Skeletal muscle satellite cell (primary cell): ENCODE data around the gene KIF26B.

Experiments
- H3K27me3 ChIP-seq: 2 replicates; pipeline ENCODE4 v1.7.0; 2013; ENCODE audit warnings: low read length; ENCODE audit not compliant: control insufficient read depth, insufficient read depth
- H3K36me3 ChIP-seq: 2 replicates; pipeline ENCODE4 v1.7.0; 2013; ENCODE audit warnings: mild to moderate bottlenecking, control low read depth, low read length; ENCODE audit not compliant: insufficient read depth
- H3K4me1 ChIP-seq: 2 replicates; pipeline ENCODE4 v1.7.0; 2013; ENCODE audit warnings: low read length; ENCODE audit not compliant: control insufficient read depth, insufficient read depth
- H3K4me2 ChIP-seq: 2 replicates; pipeline ENCODE4 v1.7.0; 2013; ENCODE audit warnings: mild to moderate bottlenecking, low read length
- H3K4me3 ChIP-seq: 2 replicates; pipeline ENCODE4 v1.7.0; 2013; ENCODE audit warnings: low read length
- H3K9ac ChIP-seq: 2 replicates; pipeline ENCODE4 v1.7.0; 2013; ENCODE audit warnings: mild to moderate bottlenecking, low read depth, low read length, moderate library complexity
- H3K9me3 ChIP-seq: replicated peaks from 2 replicates; pipeline ENCODE4 v1.7.0; 2013; ENCODE audit warnings: mild to moderate bottlenecking, control low read depth, low read length

Gene KIF26B

DNA sequence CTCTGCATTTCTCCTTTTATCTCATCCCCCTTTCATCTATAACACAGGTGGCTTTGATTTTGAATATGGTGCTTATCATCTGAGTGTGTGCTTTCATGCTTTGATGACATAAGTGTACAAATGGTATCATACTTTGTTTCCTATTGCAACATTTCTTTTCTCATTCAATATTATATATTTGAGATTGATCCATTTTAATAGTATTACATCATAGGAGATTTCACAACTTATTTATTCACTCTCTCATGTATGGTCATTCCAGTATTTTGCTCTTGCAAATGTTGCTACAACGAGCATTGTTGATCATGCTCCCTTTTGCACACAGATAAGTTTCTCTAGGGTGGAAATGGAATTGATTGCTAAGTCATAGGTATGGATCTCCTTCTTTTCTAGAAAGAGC lies 302.8 kb downstream of the KIF26B start:
- Histone ChIP-seq H3K27me3 (no peaks in the 10 kb centered on the region), H3K9me3 (no peaks in the 10 kb centered on the region), H3K4me2 (no peak overlapping the region), H3K9ac (no peak overlapping the region), H3K36me3 (no peaks in the 10 kb centered on the region), H3K4me3 (no peak overlapping the region), H3K4me1 (no peaks in the 10 kb centered on the region)

DNA sequence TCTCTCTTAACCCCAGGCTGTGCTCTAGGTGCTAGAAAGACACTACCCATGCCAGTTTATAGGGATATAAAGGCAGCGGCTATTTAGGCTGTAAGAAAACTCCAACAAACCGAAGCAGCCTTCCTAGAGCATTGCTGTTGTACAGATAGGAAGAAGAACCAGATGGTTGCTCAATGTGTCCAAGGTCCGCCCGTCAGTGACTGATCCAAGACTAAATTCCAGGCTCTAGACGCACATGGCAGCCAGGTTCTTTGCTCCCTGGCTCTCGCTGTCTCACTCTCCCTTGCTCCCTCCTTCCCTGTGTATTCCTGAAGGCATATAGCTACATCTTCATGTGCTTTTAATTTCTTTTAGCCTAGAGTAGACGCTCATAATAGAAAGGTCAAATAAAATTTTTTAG lies 303.4 kb downstream of the KIF26B start:
- H3K4me2 ChIP-seq, result no peak overlapping the region
- H3K9me3 ChIP-seq, result no peaks in the 10 kb centered on the region
- no peak overlapping the region for H3K9ac ChIP-seq
- no peak overlapping the region for H3K4me3 ChIP-seq
- H3K27me3 ChIP-seq, result no peaks in the 10 kb centered on the region
- no peaks in the 10 kb centered on the region for H3K36me3 ChIP-seq
- H3K4me1 ChIP-seq, result no peaks in the 10 kb centered on the region

DNA sequence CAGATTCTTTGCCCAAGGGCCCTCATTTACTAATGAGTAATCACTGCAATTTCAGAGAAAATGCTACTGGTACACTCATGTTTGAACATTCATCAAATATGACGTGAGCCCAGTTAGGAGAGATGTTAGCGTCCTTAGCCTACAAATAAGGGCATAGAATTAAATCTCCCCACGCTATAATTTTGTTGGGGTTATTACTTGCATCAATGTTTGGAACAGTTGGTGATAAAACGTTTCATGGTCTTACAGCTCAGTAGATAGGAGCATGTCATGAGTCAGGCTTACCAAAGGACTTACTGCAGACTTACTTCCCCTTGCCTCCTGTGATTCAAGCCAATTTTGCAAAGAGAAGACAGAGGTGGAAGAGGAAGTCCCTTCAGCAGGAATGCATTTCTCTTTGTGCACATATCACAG lies 304.0 kb downstream of the KIF26B start:
- Histone ChIP-seq H3K4me2 (no peak overlapping the region), H3K27me3 (no peaks in the 10 kb centered on the region), H3K4me3 (no peak overlapping the region), H3K36me3 (no peaks in the 10 kb centered on the region), H3K4me1 (no peaks in the 10 kb centered on the region), H3K9ac (no peak overlapping the region), H3K9me3 (no peaks in the 10 kb centered on the region)

DNA sequence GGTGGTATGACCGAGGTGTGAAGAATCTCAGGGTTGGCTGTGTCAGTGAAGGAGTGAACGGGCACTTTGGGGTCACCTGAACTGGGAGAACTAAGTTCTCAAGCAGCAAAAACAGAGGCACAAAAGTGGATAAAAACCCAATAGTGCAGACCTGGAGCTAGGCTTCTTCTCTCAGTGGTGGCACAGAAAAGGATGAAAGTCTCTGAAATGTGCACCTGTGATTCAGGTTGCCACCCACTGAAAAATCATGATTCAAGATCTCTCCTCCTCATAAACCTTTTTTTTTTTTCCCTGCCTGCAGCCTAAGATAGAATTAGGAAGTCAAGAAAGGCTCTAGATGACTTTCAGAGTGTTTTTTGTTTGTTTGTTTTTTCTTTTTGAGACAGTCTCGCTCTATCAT lies 304.8 kb downstream of the KIF26B start:
- H3K4me2 ChIP-seq, result no peak overlapping the region
- H3K27me3 ChIP-seq, result no peaks in the 10 kb centered on the region
- H3K4me3 ChIP-seq, result no peak overlapping the region
- H3K9me3 ChIP-seq, result no peaks in the 10 kb centered on the region
- no peaks in the 10 kb centered on the region for H3K36me3 ChIP-seq
- H3K9ac ChIP-seq, result no peak overlapping the region
- no peaks in the 10 kb centered on the region for H3K4me1 ChIP-seq

DNA sequence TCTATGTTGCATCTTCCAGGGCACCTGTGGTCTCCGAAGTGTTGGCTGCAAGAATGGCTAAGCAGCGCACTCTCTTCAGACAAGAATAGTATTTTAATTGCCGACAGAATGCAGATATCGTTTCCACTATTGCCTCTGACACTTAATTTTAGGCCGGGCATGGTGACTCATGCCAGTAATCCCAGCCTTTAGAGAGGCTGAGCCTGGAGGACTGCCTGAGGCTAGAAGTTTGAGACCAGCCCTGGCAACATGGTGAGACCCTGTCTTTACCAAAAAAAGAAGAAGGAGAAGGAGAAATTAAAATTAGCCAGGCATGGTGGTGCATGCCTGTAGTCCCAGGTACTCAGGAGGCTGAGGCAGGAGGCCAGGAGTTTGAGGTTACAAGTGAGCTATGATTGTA lies 306.9 kb downstream of the KIF26B start:
- H3K27me3 ChIP-seq, result no peaks in the 10 kb centered on the region
- H3K4me2 ChIP-seq, result no peak overlapping the region
- no peak overlapping the region for H3K9ac ChIP-seq
- H3K9me3 ChIP-seq, result no peaks in the 10 kb centered on the region
- no peaks in the 10 kb centered on the region for H3K36me3 ChIP-seq
- H3K4me1 ChIP-seq, result no peaks in the 10 kb centered on the region
- H3K4me3 ChIP-seq, result no peak overlapping the region

DNA sequence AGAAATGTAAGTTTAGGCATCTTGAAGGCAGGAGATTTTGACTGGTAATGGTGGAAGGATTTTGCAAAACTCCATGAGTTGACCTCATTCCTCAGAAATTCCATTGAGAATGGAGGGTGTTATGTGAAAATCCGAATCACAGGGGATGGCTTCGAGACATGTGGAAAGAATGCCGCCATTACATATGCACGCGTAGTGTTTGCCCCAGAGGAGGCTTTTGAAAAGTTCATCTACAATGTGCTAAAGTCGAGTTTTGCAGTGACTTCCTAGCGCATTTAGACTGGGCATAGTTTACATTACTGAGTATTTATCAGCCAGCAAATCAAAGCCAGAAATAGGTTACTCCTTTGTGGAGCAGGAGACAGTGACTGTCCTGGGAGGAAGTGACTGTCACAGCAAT lies 307.4 kb downstream of the KIF26B start:
- H3K27me3 ChIP-seq, result no peaks in the 10 kb centered on the region
- no peaks in the 10 kb centered on the region for H3K4me1 ChIP-seq
- H3K4me2 ChIP-seq, result no peak overlapping the region
- H3K36me3 ChIP-seq, result no peaks in the 10 kb centered on the region
- H3K4me3 ChIP-seq, result no peak overlapping the region
- no peaks in the 10 kb centered on the region for H3K9me3 ChIP-seq
- no peak overlapping the region for H3K9ac ChIP-seq

DNA sequence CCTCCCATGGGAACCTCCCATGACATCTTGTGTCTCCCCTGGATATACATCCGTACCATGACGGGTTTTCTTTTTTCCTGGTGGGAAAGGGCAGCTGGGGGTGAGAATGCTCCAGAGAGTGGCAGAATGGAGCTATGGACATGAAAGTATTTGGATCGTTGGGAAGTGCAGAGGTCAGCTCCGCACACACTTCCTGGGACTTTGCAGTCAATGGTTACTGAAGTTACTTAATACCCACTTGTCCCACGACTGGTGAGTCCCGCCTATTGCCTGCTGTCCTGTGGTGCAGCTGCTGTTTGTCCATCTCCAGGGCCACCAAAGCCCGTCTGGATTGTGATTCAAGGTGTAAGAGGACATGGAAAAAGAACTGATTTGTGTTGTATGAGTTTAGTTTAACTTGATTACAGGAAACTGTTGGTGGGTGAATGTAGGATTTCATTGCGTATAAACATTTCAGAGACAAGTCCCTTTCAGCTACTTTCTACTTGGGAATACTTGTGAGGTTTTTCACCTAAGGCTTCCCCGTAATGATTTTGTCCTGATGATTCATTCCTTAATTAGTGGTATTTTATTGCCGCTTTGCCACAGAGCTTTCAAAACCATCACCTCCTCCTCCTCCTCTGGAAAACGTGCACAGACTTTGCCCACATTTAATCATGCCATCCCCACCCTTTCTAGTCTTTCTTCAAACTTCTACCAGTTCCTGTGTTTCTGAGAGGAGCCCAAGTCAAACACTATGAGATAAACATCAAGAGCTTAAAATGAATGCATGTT lies 308.8 kb downstream of the KIF26B start:
- H3K9me3 ChIP-seq, result no peaks in the 10 kb centered on the region
- H3K4me3 ChIP-seq, result no peak overlapping the region
- H3K36me3 ChIP-seq, result no peaks in the 10 kb centered on the region
- H3K4me2 ChIP-seq, result no peak overlapping the region
- no peak overlapping the region for H3K9ac ChIP-seq
- no peaks in the 10 kb centered on the region for H3K4me1 ChIP-seq
- H3K27me3 ChIP-seq, result no peaks in the 10 kb centered on the region

DNA sequence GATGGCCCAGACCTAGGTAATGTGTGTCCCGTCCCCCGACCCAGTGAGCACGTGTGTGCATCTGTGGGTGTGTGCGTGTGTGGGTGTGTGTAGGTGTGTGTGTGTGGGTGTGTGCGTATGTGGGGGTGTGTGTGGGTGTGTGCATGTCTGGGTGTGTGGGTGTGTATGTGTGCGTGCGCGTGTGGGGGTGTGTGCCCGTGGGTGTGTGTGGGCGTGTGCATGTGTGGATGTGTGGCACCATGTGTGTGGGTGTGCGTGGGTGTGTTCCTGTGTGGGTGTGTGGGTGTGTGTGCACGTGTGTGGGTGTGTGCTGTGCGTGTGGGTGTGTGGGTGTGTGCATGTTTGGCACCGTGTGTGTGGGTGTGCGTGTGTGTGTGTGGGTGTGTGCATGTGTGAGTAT lies 309.5 kb downstream of the KIF26B start:
- Histone ChIP-seq H3K9me3 (no peaks in the 10 kb centered on the region), H3K4me1 (no peaks in the 10 kb centered on the region), H3K4me2 (no peak overlapping the region), H3K9ac (no peak overlapping the region), H3K4me3 (no peak overlapping the region), H3K27me3 (no peaks in the 10 kb centered on the region), H3K36me3 (no peaks in the 10 kb centered on the region)

DNA sequence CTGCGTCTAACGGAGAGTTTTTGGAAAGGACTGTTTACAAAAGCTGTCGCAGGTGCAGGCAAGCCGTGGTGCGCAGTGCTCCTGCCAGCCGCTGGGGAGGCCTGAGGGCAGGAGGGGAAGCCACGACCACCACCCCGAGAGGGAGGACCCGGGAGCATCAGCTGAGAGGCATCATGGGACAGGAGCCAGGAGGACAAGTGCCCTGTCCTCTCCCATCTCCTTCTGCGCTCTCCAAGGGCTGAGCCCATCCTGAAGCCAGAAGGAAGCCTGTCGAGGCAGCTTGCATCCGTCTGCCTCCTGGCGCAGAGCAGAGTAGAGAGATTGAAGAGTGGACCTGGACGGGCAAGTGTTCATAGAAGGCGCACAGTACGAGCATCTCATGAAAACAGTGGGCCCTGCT lies 310.9 kb downstream of the KIF26B start:
- H3K4me1 ChIP-seq, result no peaks in the 10 kb centered on the region
- H3K4me3 ChIP-seq, result no peak overlapping the region
- no peaks in the 10 kb centered on the region for H3K9me3 ChIP-seq
- no peaks in the 10 kb centered on the region for H3K27me3 ChIP-seq
- H3K36me3 ChIP-seq, result no peaks in the 10 kb centered on the region
- no peak overlapping the region for H3K4me2 ChIP-seq
- H3K9ac ChIP-seq, result no peak overlapping the region

DNA sequence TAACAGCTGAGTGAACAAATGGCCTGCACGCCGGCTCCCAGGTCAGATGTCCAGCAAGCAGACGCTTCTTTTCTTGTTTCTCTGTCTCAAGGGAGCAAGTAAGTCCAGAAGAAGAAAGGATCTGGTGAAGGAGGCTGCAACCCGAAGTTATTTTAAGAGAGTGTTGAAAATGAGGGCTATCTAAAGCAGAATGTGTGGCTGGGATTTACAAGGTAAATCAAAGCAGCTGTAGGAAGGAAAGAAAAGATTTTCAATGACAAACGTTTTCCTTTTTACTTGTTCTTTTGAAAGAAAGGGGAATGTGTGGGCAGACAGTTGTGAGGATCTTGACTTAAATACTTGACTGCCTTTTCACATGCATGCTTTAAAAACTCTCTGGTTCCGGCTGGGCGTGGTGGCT lies 311.5 kb downstream of the KIF26B start:
- Histone ChIP-seq H3K9me3 (no peaks in the 10 kb centered on the region), H3K4me2 (no peak overlapping the region), H3K36me3 (no peaks in the 10 kb centered on the region), H3K4me3 (no peak overlapping the region), H3K9ac (no peak overlapping the region), H3K27me3 (no peaks in the 10 kb centered on the region), H3K4me1 (no peaks in the 10 kb centered on the region)

DNA sequence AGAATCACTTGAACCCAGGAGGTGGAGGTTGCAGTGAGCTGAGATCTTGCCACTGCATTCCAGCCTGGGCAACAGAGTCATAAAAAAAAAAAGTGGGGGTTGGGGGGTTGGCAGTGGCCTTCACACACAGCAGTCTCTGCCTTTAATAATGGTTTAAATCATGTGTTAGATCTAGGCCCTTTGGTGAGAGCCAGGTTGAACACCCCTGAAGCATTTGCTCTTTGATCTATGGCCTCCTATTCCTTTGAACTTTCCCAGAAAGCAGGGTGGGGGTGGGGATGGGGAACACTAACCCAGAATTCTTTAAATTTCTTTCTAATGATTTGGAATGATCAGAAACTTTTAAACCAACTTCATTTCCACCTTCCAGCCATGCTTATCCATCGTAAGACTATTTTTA lies 313.0 kb downstream of the KIF26B start:
- Histone ChIP-seq H3K4me1 (no peaks in the 10 kb centered on the region), H3K27me3 (no peaks in the 10 kb centered on the region), H3K4me3 (no peak overlapping the region), H3K36me3 (no peaks in the 10 kb centered on the region), H3K9me3 (no peaks in the 10 kb centered on the region), H3K9ac (no peak overlapping the region), H3K4me2 (no peak overlapping the region)

DNA sequence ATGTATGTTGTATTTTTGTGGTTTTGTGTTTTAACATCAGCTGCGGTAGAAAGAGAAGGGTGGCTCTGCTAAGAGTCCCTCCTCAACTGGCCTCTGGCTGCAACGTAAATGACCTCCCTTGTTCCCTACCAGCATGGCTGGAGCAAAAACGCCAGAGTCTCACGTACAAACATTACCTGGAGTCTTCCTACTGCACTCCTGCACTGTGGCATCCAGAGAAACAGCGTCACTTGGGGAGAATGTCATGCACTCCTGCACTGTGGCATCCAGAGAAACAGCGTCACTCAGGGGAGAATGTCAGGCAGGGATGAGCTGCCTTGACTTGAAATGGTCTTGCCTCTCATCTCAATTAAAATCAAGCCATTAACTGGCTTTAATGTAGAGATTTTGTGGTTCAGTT lies 314.2 kb downstream of the KIF26B start:
- H3K4me3 ChIP-seq, result no peak overlapping the region
- no peaks in the 10 kb centered on the region for H3K36me3 ChIP-seq
- no peaks in the 10 kb centered on the region for H3K4me1 ChIP-seq
- no peaks in the 10 kb centered on the region for H3K9me3 ChIP-seq
- no peaks in the 10 kb centered on the region for H3K27me3 ChIP-seq
- no peak overlapping the region for H3K4me2 ChIP-seq
- H3K9ac ChIP-seq, result no peak overlapping the region
